NCI-H2029 treated with DMSO at 0.1 percent for 48 hours (cell line): ENCODE results near the gene KIR2DL1.
"Not testable (repeated sequence)": the region's sequence is repeated elsewhere in the genome, so short reads cannot be mapped to it uniquely, and the experiment has no call there.

Experiments
- DNase-seq: peaks from one replicate; lab custom pipeline; 2025; lab: John Stamatoyannopoulos, UW

The KIR2DL1 gene

DNA sequence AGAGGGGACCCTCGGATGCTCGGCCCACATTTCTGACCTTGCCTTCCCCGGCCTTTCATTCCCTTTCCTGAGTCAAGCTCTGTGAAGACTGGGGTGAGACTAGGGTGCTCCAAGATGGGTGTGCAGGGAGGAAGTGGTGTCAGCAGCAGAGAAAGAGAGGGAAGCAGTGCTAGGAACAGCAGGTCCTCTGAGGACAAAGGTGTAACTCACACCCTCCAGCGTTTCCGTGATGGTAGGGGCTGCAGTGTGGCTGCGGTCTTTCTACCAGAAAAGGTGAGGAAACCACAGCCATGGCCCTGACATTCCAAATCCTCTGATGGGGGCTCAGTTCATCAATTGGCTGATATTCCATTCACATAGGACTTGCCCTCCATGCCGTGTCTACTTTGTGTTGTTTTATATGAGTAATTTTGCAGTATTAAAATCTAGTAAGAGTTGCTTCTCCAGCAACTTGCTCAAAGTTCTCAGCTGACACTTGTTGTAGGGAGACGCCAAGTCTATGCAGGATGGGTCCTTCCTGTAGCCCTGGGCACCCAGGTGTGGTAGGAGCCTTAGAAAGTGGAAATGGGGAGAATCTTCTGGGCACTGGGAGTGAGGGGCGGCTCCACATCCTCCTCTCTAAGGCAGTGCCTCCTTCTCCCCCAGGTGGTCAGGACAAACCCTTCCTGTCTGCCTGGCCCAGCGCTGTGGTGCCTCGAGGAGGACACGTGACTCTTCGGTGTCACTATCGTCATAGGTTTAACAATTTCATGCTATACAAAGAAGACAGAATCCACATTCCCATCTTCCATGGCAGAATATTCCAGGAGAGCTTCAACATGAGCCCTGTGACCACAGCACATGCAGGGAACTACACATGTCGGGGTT, 48.3 kb downstream of the KIR2DL1 start:
- no peak for DNase-seq

DNA sequence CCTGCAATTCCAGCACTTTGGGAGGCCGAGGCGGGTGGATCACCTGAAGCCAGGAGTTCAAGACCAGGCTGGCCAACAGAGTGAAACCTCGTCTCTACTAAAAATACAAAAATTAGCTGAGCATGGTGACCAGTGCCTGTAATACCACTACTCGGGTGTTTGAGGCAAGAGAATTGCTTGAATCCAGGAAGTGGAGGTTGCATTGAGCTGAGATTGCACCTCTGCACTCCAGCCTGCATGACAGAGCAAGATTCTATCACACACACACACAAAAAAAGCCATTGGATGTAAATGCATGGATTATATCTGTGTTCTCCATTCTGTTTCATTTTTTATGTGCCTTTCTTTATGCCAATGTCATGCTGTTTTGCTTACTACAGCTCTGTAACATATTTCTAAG, 54.8 kb downstream of the KIR2DL1 start:
- not testable (repeated sequence) for DNase-seq

DNA sequence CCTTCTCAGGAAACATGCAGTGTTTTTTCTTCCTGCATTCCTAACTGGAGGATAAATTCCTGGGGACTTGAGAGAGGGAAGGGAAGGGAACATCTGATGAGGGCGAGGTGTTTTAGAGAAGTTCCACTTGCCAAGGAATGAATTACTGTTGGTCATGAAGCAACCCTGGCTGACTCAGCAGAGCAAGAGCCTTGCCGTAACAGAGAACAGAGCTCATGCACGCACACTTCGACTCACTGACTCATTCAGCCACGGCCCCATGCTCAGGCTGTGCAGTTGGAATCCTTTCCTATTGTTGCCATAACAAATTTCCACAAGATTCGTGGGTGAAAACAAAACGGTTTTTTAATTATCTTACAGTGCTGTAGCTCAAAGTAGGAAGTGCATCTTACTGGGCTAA, 55.7 kb downstream of the KIR2DL1 start:
- DNase-seq = not testable (repeated sequence)

DNA sequence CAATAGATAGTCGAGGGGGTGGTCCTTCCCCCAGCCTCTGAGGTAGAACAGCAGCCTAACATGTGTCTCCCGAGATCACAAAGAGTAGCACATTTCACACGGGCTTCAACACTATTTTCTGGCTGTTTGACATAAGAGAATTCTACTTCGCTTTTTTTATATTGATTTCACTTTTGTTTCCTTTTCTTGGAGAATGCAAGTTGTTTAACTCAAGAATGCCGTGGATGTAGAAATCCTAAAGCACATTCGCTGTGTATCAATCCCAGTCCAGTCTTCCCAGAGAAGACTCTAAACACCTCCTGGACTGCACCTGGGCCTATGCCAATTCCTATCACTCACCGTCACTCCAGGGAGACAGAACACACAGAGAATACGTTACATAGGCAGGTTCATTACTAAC, 58.5 kb downstream of the KIR2DL1 start:
- DNase-seq = not testable (repeated sequence)

DNA sequence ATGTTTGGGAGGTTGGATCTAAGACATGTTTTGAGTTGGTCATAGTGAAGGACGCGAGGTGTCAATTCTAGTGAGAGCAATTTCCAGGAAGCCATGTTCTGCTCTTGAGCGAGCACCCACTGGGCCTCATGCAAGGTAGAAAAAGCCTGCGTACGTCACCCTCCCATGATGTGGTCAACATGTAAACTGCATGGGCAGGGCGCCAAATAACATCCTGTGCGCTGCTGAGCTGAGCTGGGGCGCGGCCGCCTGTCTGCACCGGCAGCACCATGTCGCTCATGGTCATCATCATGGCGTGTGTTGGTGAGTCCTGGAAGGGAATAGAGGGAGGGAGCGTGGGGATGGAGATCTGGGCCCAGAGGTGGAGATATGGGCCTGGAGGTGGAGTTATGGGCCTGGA, 62.9 kb downstream of the KIR2DL1 start, which contains the start of gene KIR2DS4:
Gene KIR2DS4 (plus strand): TSS at position 181 of the 400 bp plus-strand sequence.
- DNase-seq = not testable (repeated sequence)
